ENCODE measurements around the gene MRPS22. TPM values are rescaled to one million over a fixed set of nuclear protein-coding genes. Genes with fewer than 3 reads are reported as not detected.
A peak's percentile ranks its signal among the peaks of the same experiment; 100 is the strongest.

MRPS22 gene
- total and polyA plus RNA-seq, 2 of the 13 experiments (the other 11 are each of a cell fraction or from before 2014, with no cell fraction given) = 52.7 to 113 TPM

DNA sequence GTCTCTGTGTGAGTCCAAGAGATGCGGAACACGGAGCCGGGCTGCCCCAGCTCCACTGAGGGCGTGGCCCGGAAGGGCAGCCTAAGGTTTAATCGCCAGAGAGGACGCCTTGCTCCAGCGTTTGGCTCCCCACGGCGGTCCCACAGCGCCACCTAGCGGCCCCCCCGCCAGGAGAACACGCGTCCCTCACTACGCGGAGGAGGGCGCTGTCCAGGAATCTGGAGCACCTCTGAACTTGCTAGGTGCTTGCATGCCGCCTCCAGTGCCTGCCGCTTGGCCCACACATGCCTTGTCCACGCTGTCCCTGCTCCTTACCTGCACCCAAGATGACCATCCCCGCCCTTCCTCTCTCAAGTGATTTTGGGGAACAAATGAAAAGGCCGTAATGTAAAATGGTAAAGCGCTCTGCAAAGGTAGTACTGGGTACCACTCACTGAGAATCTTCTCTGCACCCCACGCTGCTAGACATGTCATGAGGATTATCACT is 14.4 kb upstream of the MRPS22 start (continued):
- TF ChIP-seq ZNF776 (CRISPR knock-in tag; IDR thresholded peaks at IDR 0.05) = no peak
- TF ChIP-seq SRSF4 (IDR thresholded peaks at IDR 0.05; ENCODE audit: low read depth, low read length, poor library complexity, severe bottlenecking) = no peak
- TF ChIP-seq ZNF878 (CRISPR knock-in tag; IDR thresholded peaks at IDR 0.05) = no peak
- TF ChIP-seq DR1 (CRISPR knock-in tag; IDR thresholded peaks at IDR 0.05) = no peak
- no peak for TF ChIP-seq CEBPB (IDR thresholded peaks at IDR 0.05; ENCODE audit: borderline replicate concordance, low read depth, low read length)
- TF ChIP-seq, protein P1, sequence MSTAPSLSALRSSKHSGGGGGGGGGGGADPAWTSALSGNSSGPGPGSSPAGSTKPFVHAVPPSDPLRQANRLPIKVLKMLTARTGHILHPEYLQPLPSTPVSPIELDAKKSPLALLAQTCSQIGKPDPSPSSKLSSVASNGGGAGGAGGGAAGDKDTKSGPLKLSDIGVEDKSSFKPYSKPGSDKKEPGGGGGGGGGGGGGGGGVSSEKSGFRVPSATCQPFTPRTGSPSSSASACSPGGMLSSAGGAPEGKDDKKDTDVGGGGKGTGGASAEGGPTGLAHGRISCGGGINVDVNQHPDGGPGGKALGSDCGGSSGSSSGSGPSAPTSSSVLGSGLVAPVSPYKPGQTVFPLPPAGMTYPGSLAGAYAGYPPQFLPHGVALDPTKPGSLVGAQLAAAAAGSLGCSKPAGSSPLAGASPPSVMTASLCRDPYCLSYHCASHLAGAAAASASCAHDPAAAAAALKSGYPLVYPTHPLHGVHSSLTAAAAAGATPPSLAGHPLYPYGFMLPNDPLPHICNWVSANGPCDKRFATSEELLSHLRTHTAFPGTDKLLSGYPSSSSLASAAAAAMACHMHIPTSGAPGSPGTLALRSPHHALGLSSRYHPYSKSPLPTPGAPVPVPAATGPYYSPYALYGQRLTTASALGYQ (CRISPR knock-in tag; IDR thresholded peaks at IDR 0.05) = no peak
- TF ChIP-seq REL (CRISPR knock-in tag; conservative IDR thresholded peaks at IDR 0.05) = no peak
- TF ChIP-seq FOXJ3 (CRISPR knock-in tag; IDR thresholded peaks at IDR 0.05; ENCODE audit: borderline replicate concordance) = no peak
- 0 out of 2 replicates have a peak, but pooled peaks have one; percentile 70 for TF ChIP-seq ZNF616 (CRISPR knock-in tag; IDR thresholded peaks at IDR 0.05; ENCODE audit: low read depth)
- no peak for TF ChIP-seq KAT2B (IDR thresholded peaks at IDR 0.05; ENCODE audit: borderline replicate concordance, low read depth, low read length)
- peak; percentile 33; the same call in 1 of the 2 replicates for TF ChIP-seq SMAD1 (CRISPR knock-in tag; IDR thresholded peaks at IDR 0.05; ENCODE audit: borderline replicate concordance, low read depth)
- TF ChIP-seq, protein P2, sequence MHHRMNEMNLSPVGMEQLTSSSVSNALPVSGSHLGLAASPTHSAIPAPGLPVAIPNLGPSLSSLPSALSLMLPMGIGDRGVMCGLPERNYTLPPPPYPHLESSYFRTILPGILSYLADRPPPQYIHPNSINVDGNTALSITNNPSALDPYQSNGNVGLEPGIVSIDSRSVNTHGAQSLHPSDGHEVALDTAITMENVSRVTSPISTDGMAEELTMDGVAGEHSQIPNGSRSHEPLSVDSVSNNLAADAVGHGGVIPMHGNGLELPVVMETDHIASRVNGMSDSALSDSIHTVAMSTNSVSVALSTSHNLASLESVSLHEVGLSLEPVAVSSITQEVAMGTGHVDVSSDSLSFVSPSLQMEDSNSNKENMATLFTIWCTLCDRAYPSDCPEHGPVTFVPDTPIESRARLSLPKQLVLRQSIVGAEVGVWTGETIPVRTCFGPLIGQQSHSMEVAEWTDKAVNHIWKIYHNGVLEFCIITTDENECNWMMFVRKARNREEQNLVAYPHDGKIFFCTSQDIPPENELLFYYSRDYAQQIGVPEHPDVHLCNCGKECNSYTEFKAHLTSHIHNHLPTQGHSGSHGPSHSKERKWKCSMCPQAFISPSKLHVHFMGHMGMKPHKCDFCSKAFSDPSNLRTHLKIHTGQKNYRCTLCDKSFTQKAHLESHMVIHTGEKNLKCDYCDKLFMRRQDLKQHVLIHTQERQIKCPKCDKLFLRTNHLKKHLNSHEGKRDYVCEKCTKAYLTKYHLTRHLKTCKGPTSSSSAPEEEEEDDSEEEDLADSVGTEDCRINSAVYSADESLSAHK (CRISPR knock-in tag; IDR thresholded peaks at IDR 0.05; ENCODE audit: borderline replicate concordance) = no peak
- TF ChIP-seq ETV5 (CRISPR knock-in tag; IDR thresholded peaks at IDR 0.05; ENCODE audit: borderline replicate concordance) = peak; percentile 73; the same call in 1 of the 2 replicates
- TF ChIP-seq, protein P3, sequence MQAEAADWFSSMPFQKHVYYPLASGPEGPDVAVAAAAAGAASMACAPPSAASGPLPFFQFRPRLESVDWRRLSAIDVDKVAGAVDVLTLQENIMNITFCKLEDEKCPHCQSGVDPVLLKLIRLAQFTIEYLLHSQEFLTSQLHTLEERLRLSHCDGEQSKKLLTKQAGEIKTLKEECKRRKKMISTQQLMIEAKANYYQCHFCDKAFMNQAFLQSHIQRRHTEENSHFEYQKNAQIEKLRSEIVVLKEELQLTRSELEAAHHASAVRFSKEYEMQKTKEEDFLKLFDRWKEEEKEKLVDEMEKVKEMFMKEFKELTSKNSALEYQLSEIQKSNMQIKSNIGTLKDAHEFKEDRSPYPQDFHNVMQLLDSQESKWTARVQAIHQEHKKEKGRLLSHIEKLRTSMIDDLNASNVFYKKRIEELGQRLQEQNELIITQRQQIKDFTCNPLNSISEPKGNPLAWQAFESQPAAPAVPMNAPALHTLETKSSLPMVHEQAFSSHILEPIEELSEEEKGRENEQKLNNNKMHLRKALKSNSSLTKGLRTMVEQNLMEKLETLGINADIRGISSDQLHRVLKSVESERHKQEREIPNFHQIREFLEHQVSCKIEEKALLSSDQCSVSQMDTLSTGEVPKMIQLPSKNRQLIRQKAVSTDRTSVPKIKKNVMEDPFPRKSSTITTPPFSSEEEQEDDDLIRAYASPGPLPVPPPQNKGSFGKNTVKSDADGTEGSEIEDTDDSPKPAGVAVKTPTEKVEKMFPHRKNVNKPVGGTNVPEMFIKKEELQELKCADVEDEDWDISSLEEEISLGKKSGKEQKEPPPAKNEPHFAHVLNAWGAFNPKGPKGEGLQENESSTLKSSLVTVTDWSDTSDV (CRISPR knock-in tag; IDR thresholded peaks at IDR 0.05) = no peak
- no peak for TF ChIP-seq ZNF180 (CRISPR knock-in tag; IDR thresholded peaks at IDR 0.05; ENCODE audit: borderline replicate concordance, low read depth)
- TF ChIP-seq PHF8 (CRISPR knock-in tag; IDR thresholded peaks at IDR 0.05) = peak; percentile 35; the same call in 1 of the 2 replicates
- TF ChIP-seq ISL2 (CRISPR knock-in tag; IDR thresholded peaks at IDR 0.05) = no peak
- TF ChIP-seq GATAD2A (CRISPR knock-in tag; IDR thresholded peaks at IDR 0.05) = peak; percentile 43; the same call in 1 of the 2 replicates
- no peak for TF ChIP-seq ZNF816 (CRISPR knock-in tag; IDR thresholded peaks at IDR 0.05; ENCODE audit: borderline replicate concordance)
- TF ChIP-seq STAG1 (CRISPR knock-in tag; IDR thresholded peaks at IDR 0.05) = peak; percentile 98
- TF ChIP-seq AHR (CRISPR knock-in tag; IDR thresholded peaks at IDR 0.05) = peak; percentile 58; the same call in 1 of the 2 replicates
- peak; percentile 52; the same call in 1 of the 2 replicates for TF ChIP-seq ZNF772 (CRISPR knock-in tag; IDR thresholded peaks at IDR 0.05)
- TF ChIP-seq KDM3A (CRISPR knock-in tag; IDR thresholded peaks at IDR 0.05; ENCODE audit: low read depth) = peak; percentile 86; the same call in 1 of the 2 replicates
- no peak for TF ChIP-seq BRCA1 (CRISPR knock-in tag; IDR thresholded peaks at IDR 0.05)
- TF ChIP-seq ZFP41 (CRISPR knock-in tag; IDR thresholded peaks at IDR 0.05; ENCODE audit: borderline replicate concordance) = no peak

Measured in HepG2 (cell line).